Right atrium auricular region (tissue), 2 donors: Measurements from ENCODE around the gene GREB1L. TPM values are rescaled to one million over a fixed set of nuclear protein-coding genes. Genes with fewer than 3 reads are reported as not detected.

Experiments used
- DNase-seq: peaks from one replicate; pipeline ENCODE4 v3.0.0-alpha.2; 2019; ENCODE audit warnings: low spot score
- H3K27ac ChIP-seq, 2 donors: fragments of 200-600 bp; sonication (generic); 1 replicate in 1 of 2; 2 replicates in 1 of 2; pipeline ENCODE4 v1.5.1; 2016 to 2019
- H3K27me3 ChIP-seq, 2 donors: fragments of 200-600 bp; sonication (generic); one replicate each; pipeline versions ENCODE4 v1.5.1 to v1.6.0; 2017 to 2019
- H3K36me3 ChIP-seq: fragments of 200-600 bp; sonication (generic); one replicate; pipeline ENCODE4 v1.5.1; 2016
- H3K4me1 ChIP-seq, 2 donors: fragments of 200-600 bp; sonication (generic); one replicate each; pipeline versions ENCODE4 v1.5.1 to v1.6.0; 2017 to 2019
- H3K4me3 ChIP-seq, 2 donors: fragments of 200-600 bp; sonication (generic); 1 replicate in 1 of 2; 2 replicates in 1 of 2; pipeline ENCODE4 v1.5.1; 2017 to 2019; ENCODE audit warnings: mild to moderate bottlenecking in 1 of 2, moderate library complexity in 1 of 2
- H3K9me3 ChIP-seq, 2 donors: fragments of 200-600 bp; sonication (generic); one replicate each; pipeline ENCODE4 v1.5.1; 2019
- CTCF ChIP-seq, 2 donors: fragments of 200-600 bp; sonication (generic); IDR thresholded peaks; one replicate each; pipeline ENCODE4 v1.5.1; 2019; ENCODE audit warnings: antibody characterized with exemption in 2 of 2
- total RNA-seq, 2 donors: library from RNA; depleted of rRNA; stranded (reverse); fragments of >200 nt; gene quantifications; one replicate each; pipeline ENCODE4 v1.1.0, GENCODE V29; 2016

Gene GREB1L
- total RNA-seq, 2 donors from 2014 or later, result 17.5 to 19.1 TPM

- TF ChIP-seq CTCF (IDR thresholded peaks at IDR 0.05), result no peak
- no peak overlapping the region for H3K4me3 ChIP-seq
- H3K36me3 ChIP-seq, result no peaks in the 10 kb centered on the region
- DNase-seq, result no peak
- H3K27me3 ChIP-seq, result no peaks in the 10 kb centered on the region
- H3K4me1 ChIP-seq, result no peaks in the 10 kb centered on the region
- H3K27ac ChIP-seq, result no peak overlapping the region
- no peaks in the 10 kb centered on the region for H3K9me3 ChIP-seq
Measured at GRCh38 chr18:21284540-21284939, 42.5 kb downstream of the GREB1L start.

- Histone ChIP-seq H3K4me1 (no peaks in the 10 kb centered on the region), H3K9me3 (no peaks in the 10 kb centered on the region), H3K27ac (no peak overlapping the region), H3K4me3 (no peak overlapping the region), H3K27me3 (no peaks in the 10 kb centered on the region), H3K36me3 (no peaks in the 10 kb centered on the region)
- DNase-seq, result no peak
- TF ChIP-seq CTCF (IDR thresholded peaks at IDR 0.05), result no peak
Measured at GRCh38 chr18:21289827-21290226, 47.8 kb downstream of the GREB1L start.

- no peak for TF ChIP-seq CTCF (IDR thresholded peaks at IDR 0.05)
- no peak for DNase-seq
- no peaks in the 10 kb centered on the region for H3K9me3 ChIP-seq
- no peaks in the 10 kb centered on the region for H3K36me3 ChIP-seq
- no peaks in the 10 kb centered on the region for H3K4me1 ChIP-seq
- no peaks in the 10 kb centered on the region for H3K27me3 ChIP-seq
- no peak overlapping the region for H3K27ac ChIP-seq
- no peak overlapping the region for H3K4me3 ChIP-seq
Measured at GRCh38 chr18:21291106-21291505, 49.1 kb downstream of the GREB1L start.

GRCh38 chr18:21293479-21293878 is 51.4 kb downstream of the GREB1L start:
- no peaks in the 10 kb centered on the region for H3K9me3 ChIP-seq
- no peaks in the 10 kb centered on the region for H3K27me3 ChIP-seq
- H3K4me1 ChIP-seq, result no peaks in the 10 kb centered on the region
- no peak for DNase-seq
- no peak overlapping the region for H3K27ac ChIP-seq
- no peak for TF ChIP-seq CTCF (IDR thresholded peaks at IDR 0.05)
- H3K36me3 ChIP-seq, result no peaks in the 10 kb centered on the region
- no peak overlapping the region for H3K4me3 ChIP-seq

- no peak for DNase-seq
- H3K36me3 ChIP-seq, result no peaks in the 10 kb centered on the region
- H3K27ac ChIP-seq, result no peak overlapping the region
- H3K4me3 ChIP-seq, result no peak overlapping the region
- H3K27me3 ChIP-seq, result no peaks in the 10 kb centered on the region
- TF ChIP-seq CTCF (IDR thresholded peaks at IDR 0.05), result no peak
- H3K9me3 ChIP-seq, result no peaks in the 10 kb centered on the region
- H3K4me1 ChIP-seq, result no peaks in the 10 kb centered on the region
Measured at GRCh38 chr18:21295101-21295500, 53.1 kb downstream of the GREB1L start.

- no peaks in the 10 kb centered on the region for H3K27me3 ChIP-seq
- no peak for DNase-seq
- H3K27ac ChIP-seq, result no peak overlapping the region
- no peaks in the 10 kb centered on the region for H3K9me3 ChIP-seq
- H3K4me3 ChIP-seq, result no peak overlapping the region
- no peaks in the 10 kb centered on the region for H3K36me3 ChIP-seq
- TF ChIP-seq CTCF (IDR thresholded peaks at IDR 0.05), result no peak
- no peaks in the 10 kb centered on the region for H3K4me1 ChIP-seq
Measured at GRCh38 chr18:21296045-21296444, 54.0 kb downstream of the GREB1L start.
